ENCODE results near the gene CYTH4. TPM values are rescaled to one million over a fixed set of nuclear protein-coding genes. Genes with fewer than 3 reads are reported as not detected.

CYTH4 gene
- total and polyA plus RNA-seq, 2 of the 8 experiments (the other 6 are each of a cell fraction or from before 2014, with no cell fraction given), result 0.09 TPM; not detected in 1

DNA sequence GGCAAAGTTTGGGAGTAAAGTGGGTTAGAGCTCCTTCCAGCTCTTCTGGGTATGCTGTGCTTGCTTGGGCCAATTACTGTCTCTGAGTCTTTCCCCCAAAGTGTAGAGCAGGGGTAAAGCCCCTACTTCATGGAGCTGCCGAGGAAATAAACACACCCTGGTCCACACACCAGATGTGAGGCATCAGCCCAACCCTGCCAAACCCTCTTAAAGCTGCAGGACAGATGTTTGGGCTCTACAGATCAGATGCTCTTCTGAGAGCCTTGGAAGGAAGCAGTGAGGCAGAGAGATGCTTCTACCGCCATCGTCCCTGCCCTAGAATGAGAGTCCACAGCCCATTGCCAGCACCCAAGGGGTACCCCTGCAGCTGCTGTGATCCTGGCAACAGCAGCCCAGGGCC, 80.3 kb downstream of the CYTH4 start (continued):
- TF ChIP-seq EP300 (IDR thresholded peaks at IDR 0.05; ENCODE audit: borderline replicate concordance in 1 of 2, low read depth in 2 of 2, low read length in 2 of 2), result no peak
- TF ChIP-seq NRF1 (IDR thresholded peaks at IDR 0.05; ENCODE audit: low read depth, low read length), result no peak
- no peak for TF ChIP-seq GTF2F1 (IDR thresholded peaks at IDR 0.05; ENCODE audit: borderline replicate concordance, low read depth, low read length)
- no peak for TF ChIP-seq MAFK (IDR thresholded peaks at IDR 0.05; ENCODE audit: low read depth, low read length)
- no peak for TF ChIP-seq KDM5A (IDR thresholded peaks at IDR 0.05; ENCODE audit: low read length)

All from H1 (cell line).